A673 (cell line): Measurements from ENCODE around the gene TARBP2. TPM values are rescaled to one million over a fixed set of nuclear protein-coding genes. Genes with fewer than 3 reads are reported as not detected.

ENCODE experiments used
- Bru-seq: library from RNA; stranded (reverse); fragments of 400-500 nt; gene quantifications from one replicate; lab custom pipeline; 2021; lab: Mats Ljungman, UMichigan
- BruChase-seq, 2 experiments: library from RNA; stranded (reverse); fragments of 400-500 nt; gene quantifications; one replicate each; lab custom pipeline; 2021; lab: Mats Ljungman, UMichigan
- BruUV-seq: library from RNA; stranded (reverse); fragments of 400-500 nt; replicated peaks from 2 replicates; lab custom pipeline; 2021; lab: Mats Ljungman, UMichigan
- CTCF ChIA-PET: fragments of 300-600 bp; sonication (Branson Sonifier 250); formaldehyde crosslinking; loops from one replicate; lab custom pipeline; 2022; ENCODE audit warnings: antibody characterized with exemption; lab: Charles Lee
- POLR2A ChIA-PET: fragments of 300-600 bp; sonication (Branson Sonifier 250); formaldehyde crosslinking; loops from one replicate; lab custom pipeline; 2022; ENCODE audit warnings: antibody characterized with exemption; ENCODE audit not compliant: low non-redundant PET; lab: Charles Lee
- DNase-seq: peaks from one replicate; pipeline ENCODE4 v3.0.0-alpha.2; 2015; ENCODE audit warnings: low spot score
- H3K27ac ChIP-seq: fragments of 200-600 bp; sonication (generic); 2 replicates; pipeline ENCODE4 v1.5.1; 2016; ENCODE audit warnings: mixed run types, low read depth, mild to moderate bottlenecking, mixed read lengths, antibody characterized with exemption, low read length; ENCODE audit not compliant: poor library complexity, severe bottlenecking
- H3K27me3 ChIP-seq: fragments of 200-600 bp; sonication (generic); replicated peaks from 2 replicates; pipeline ENCODE4 v1.6.1; 2017; ENCODE audit warnings: mixed run types, low read depth, mild to moderate bottlenecking, mixed read lengths, antibody characterized with exemption, low read length; ENCODE audit not compliant: insufficient read depth, poor library complexity
- H3K36me3 ChIP-seq: fragments of 200-600 bp; sonication (generic); 2 replicates; pipeline ENCODE4 v1.6.1; 2016; ENCODE audit warnings: mixed run types, mild to moderate bottlenecking, mixed read lengths, antibody characterized with exemption, low read length; ENCODE audit not compliant: insufficient read depth, poor library complexity, severe bottlenecking
- H3K4me1 ChIP-seq: fragments of 200-600 bp; sonication (generic); 2 replicates; pipeline ENCODE4 v1.6.1; 2017; ENCODE audit warnings: mixed run types, mild to moderate bottlenecking, mixed read lengths, antibody characterized with exemption, low read length; ENCODE audit not compliant: insufficient read depth, poor library complexity, severe bottlenecking
- H3K4me3 ChIP-seq: fragments of 200-600 bp; sonication (generic); 2 replicates; pipeline ENCODE4 v1.5.1; 2016; ENCODE audit warnings: low read depth, mixed run types, mild to moderate bottlenecking, mixed read lengths, low read length; ENCODE audit not compliant: poor library complexity, severe bottlenecking
- H3K9me3 ChIP-seq: fragments of 200-600 bp; sonication (generic); 2 replicates; pipeline ENCODE4 v1.6.1; 2016; ENCODE audit warnings: mixed run types, low read depth, mild to moderate bottlenecking, mixed read lengths, antibody characterized with exemption, low read length; ENCODE audit not compliant: poor library complexity, severe bottlenecking
- EZH2 ChIP-seq: fragments of 200-600 bp; sonication (generic); IDR thresholded peaks from 2 replicates; pipeline ENCODE4 v1.6.1; 2017; ENCODE audit warnings: borderline replicate concordance, low read depth, mild to moderate bottlenecking, mixed read lengths, antibody characterized with exemption, low read length; ENCODE audit not compliant: poor library complexity, severe bottlenecking
- intact Hi-C: fragments of 100-400 bp; cut with micrococcal nuclease; formaldehyde crosslinking; loops from one replicate; pipeline ENCODE4 v1.10.0; 2022; ENCODE audit not compliant: unreplicated experiment
- long read RNA-seq: library from polyadenylated mRNA; stranded (forward); transcript quantifications from one replicate; pipeline ENCODE4 v2.0.0, GENCODE V29; 2022
- total RNA-seq: library from RNA; stranded (reverse); gene quantifications from 2 replicates; pipeline ENCODE4 v1.2.3, GENCODE V29; 2021
- TF ChIP-seq, protein P1 (sequence below): fragments of 300-800, 200-600 bp; sonication (generic); conservative IDR thresholded peaks from 2 replicates; pipeline ENCODE4 v1.5.1; 2017; ENCODE audit warnings: low read depth, mild to moderate bottlenecking, antibody characterized with exemption, low read length, moderate library complexity, mixed read lengths

Gene TARBP2, protein sequence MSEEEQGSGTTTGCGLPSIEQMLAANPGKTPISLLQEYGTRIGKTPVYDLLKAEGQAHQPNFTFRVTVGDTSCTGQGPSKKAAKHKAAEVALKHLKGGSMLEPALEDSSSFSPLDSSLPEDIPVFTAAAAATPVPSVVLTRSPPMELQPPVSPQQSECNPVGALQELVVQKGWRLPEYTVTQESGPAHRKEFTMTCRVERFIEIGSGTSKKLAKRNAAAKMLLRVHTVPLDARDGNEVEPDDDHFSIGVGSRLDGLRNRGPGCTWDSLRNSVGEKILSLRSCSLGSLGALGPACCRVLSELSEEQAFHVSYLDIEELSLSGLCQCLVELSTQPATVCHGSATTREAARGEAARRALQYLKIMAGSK
- 62.4 and 70.9 TPM in 2 replicates for total RNA-seq
- Bru-seq, nascent RNA, result percentile 69 among the genes with signal in this experiment
- BruChase-seq, experiment 1, labeled RNA remaining after a 2-hour chase, result percentile 71 among the genes with signal in this experiment
- percentile 80 among the genes with signal in this experiment for BruChase-seq, experiment 2, labeled RNA remaining after a 6-hour chase
- long read RNA-seq, transcript TARBP2-201 (9 exons, 1,867 nt), result major isoform, 31 of 86 reads
- long read RNA-seq, partial matches to known transcripts, result 13 of 86 reads
- long read RNA-seq, other reads (novel, unspliced or antisense), result 37 of 86 reads

DNA sequence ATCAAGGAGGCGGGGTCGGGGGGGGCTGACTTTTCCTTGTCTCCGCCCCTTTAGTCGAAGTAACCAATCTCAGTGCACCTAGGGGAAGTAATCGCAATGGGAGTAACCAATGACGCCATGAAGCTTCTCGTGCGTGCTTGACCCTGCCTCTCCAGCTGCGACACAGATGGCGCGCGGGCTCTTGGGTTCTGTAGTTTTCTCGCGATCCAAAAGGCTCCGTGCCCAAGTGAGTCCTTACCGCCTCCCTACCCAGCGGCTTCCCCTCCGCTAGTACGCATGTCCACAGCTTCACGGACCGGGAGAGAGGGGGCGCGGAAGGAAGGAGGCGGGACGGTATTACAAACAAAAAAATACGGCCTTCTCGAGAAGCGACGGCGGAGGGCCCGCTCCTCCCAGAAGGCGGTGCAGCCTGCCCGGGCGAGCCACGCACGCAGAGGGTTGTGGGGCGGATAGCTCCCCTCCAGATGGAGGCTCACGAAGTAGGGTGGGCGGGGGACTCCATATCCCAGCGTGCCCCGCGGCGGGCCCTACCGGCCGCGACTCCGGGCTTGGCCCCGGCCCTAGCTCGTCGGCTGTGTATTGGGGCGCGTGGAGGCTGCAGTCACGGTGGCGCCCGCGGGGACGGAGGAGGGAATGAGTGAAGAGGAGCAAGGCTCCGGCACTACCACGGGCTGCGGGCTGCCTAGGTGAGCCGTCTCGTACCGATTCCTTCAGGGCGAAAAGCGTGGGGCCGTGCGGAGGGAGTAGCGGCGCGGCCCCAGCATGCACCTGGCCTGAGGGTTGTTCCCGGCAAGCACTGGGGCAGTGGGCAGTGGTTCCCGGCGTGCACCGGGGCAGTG, at the start of gene TARBP2:
TARBP2 (plus strand) TSS at position 508 of the 839 bp plus-strand sequence; CDS start at position 634, 126 bp downstream.
- TF ChIP-seq EZH2, result no peak
- TF ChIP-seq, protein P1, sequence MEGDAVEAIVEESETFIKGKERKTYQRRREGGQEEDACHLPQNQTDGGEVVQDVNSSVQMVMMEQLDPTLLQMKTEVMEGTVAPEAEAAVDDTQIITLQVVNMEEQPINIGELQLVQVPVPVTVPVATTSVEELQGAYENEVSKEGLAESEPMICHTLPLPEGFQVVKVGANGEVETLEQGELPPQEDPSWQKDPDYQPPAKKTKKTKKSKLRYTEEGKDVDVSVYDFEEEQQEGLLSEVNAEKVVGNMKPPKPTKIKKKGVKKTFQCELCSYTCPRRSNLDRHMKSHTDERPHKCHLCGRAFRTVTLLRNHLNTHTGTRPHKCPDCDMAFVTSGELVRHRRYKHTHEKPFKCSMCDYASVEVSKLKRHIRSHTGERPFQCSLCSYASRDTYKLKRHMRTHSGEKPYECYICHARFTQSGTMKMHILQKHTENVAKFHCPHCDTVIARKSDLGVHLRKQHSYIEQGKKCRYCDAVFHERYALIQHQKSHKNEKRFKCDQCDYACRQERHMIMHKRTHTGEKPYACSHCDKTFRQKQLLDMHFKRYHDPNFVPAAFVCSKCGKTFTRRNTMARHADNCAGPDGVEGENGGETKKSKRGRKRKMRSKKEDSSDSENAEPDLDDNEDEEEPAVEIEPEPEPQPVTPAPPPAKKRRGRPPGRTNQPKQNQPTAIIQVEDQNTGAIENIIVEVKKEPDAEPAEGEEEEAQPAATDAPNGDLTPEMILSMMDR, result no peak
- DNase-seq, result peak; percentile 100
- Histone ChIP-seq H3K36me3 (peaks cover 23% of the 10 kb centered on the region), H3K27me3 (no peaks in the 10 kb centered on the region), H3K4me3 (peak within 1 kb of the TSS; percentile 54), H3K4me1 (peaks cover 37% of the 10 kb centered on the region), H3K9me3 (no peaks in the 10 kb centered on the region), H3K27ac (peak within 1 kb of the TSS; percentile 98)
- ChIA-PET POLR2A (interaction anchor here (0.5 to 1.0 kb wide), 6 partner anchors 43 to 545 kb away, joined by 3 to 7 read pairs (median 5); partner anchors contain the start of genes AAAS and SP1), CTCF (interaction anchor here (0.7 to 1.3 kb wide), 3 partner anchors 80 to 180 kb away, joined by 3 to 5 read pairs (median 3); partner anchors contain the start of gene AAAS)
- BruUV-seq, result no TSS peak
- intact Hi-C loops, result loop anchor here (2.0 to 10.0 kb wide), 2 partner anchors 176 to 774 kb away; no protein-coding TSS in a partner anchor

DNA sequence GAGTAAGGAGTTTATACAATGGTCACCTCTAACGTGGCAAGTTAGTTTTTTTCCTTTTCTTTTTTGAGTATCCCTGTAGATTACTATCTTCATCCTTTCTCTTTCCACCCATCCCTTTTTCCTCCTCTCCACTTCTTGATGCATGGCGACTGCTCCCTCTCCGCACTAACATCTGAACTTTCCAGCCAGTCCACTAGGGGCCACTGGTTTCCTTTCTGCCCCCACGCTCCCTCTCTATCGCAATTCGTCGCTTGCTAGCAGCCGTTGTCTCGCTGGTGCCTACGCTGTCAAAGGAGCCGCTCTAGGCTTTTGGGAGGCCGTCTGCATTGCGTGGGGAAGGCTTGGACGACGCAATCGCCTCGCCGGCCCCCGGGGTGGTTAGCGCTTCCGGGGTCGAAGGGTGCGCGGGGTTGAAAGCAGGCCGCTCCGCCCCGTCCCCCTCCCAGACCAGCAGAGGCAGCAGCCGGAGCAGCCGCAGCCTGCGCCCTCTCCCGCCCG, 49.4 kb upstream of the TARBP2 start, which contains the start of gene PCBP2:
PCBP2 (plus strand) TSS at position 442 of the 498 bp plus-strand sequence. CDS start 2,699 bp downstream, outside the sequence.
- intact Hi-C loops, result no loop called here
- ChIA-PET CTCF (interaction anchor here (0.8 to 1.3 kb wide), 2 partner anchors 22 to 99 kb away, joined by 3 to 7 read pairs; no protein-coding TSS in a partner anchor), POLR2A (interaction anchor here (0.6 kb wide), 1 partner anchor 10 kb away, joined by 3 read pairs; the partner anchor contains the start of gene PRR13)
- Histone ChIP-seq H3K4me1 (peaks cover 18% of the 10 kb centered on the region), H3K4me3 (peak within 1 kb of the TSS; percentile 94), H3K27ac (peak within 1 kb of the TSS; percentile 99), H3K36me3 (peaks cover 33% of the 10 kb centered on the region), H3K27me3 (no peaks in the 10 kb centered on the region), H3K9me3 (no peaks in the 10 kb centered on the region)
- peak; percentile 100 for DNase-seq
- TF ChIP-seq, protein P1, result peak; percentile 97
- TF ChIP-seq EZH2, result no peak
- no TSS peak for BruUV-seq
